CD4-positive, alpha-beta T cell treated with Interleukin-4 for 1 hour (primary cell): ENCODE measurements around the gene CDC42BPA.
"Not testable (repeated sequence)": the region's sequence is repeated elsewhere in the genome, so short reads cannot be mapped to it uniquely, and the experiment has no call there.

ENCODE experiments used
- DNase-seq, 2 donors: peaks; one replicate each; pipeline ENCODE4 v3.0.0-alpha.2; 2020 to 2022

The CDC42BPA gene, protein sequence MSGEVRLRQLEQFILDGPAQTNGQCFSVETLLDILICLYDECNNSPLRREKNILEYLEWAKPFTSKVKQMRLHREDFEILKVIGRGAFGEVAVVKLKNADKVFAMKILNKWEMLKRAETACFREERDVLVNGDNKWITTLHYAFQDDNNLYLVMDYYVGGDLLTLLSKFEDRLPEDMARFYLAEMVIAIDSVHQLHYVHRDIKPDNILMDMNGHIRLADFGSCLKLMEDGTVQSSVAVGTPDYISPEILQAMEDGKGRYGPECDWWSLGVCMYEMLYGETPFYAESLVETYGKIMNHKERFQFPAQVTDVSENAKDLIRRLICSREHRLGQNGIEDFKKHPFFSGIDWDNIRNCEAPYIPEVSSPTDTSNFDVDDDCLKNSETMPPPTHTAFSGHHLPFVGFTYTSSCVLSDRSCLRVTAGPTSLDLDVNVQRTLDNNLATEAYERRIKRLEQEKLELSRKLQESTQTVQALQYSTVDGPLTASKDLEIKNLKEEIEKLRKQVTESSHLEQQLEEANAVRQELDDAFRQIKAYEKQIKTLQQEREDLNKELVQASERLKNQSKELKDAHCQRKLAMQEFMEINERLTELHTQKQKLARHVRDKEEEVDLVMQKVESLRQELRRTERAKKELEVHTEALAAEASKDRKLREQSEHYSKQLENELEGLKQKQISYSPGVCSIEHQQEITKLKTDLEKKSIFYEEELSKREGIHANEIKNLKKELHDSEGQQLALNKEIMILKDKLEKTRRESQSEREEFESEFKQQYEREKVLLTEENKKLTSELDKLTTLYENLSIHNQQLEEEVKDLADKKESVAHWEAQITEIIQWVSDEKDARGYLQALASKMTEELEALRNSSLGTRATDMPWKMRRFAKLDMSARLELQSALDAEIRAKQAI (N-terminal part only)

DNA sequence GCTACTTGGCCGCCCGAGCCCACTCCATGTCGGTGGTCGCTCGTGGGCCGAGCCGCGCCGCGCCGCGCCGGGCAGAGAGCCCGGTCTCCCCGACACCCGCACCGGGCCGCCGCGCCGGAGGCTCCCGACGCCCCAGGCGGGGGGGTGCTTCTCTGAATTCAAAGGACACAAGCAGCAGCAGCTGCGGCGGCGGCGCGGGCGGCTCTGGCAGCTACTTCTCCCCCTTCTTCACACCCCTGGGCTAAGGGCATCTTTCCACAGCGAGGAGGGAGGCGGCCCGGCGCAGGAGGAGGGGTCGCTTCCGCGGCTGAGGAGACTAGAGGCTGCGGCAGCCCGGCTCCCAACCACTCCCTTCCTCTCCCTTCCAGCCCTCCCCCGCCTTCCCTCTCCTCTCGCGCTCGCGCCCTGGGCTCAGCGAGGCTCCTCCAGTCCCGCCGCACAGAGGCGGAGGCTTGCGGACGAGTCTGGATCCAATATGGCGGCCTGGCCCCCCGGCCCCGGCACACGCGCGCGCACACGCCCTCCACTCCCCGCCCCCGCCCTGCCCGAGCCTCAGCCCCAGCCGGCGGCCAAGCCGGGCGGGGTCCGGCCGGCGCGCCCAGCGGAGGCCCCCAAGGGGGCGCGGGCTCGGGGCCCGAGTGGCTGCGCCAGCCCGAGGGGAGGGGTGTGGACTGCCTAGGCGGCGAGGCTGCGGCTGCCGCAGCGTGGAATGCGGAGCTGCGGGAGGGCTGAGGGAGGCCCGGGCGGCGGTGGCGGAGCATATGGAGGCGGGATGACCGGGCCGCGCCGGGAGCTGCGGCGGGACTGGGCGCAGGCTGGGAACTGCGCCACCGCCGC is at the start of gene CDC42BPA:
Gene CDC42BPA, minus strand, starts transcription at position 477 of the 837 bp plus-strand sequence. CDS start 1,310 bp downstream, outside the sequence.
- peak in 1 of 2 donors; percentile 15 for DNase-seq

DNA sequence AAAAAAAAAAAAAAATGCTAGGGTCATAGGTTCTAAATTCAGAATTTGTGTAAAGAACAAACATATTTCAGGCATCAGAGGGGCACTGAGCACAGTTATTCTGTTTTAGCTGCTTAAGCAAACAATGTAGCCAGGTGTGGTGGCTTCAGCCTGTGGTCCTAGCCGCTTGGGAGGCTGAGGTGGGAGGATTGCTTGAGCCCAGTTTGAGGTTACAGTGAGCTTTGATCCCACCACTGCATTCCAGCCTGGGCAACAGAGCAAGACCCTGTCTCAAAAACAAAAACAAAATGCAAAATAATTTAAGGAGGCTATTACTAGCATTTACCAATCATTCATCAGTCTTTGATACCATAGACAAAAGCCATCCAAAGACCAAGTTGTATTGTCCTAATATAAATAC is 49.7 kb upstream of the CDC42BPA start:
- no peak for DNase-seq

DNA sequence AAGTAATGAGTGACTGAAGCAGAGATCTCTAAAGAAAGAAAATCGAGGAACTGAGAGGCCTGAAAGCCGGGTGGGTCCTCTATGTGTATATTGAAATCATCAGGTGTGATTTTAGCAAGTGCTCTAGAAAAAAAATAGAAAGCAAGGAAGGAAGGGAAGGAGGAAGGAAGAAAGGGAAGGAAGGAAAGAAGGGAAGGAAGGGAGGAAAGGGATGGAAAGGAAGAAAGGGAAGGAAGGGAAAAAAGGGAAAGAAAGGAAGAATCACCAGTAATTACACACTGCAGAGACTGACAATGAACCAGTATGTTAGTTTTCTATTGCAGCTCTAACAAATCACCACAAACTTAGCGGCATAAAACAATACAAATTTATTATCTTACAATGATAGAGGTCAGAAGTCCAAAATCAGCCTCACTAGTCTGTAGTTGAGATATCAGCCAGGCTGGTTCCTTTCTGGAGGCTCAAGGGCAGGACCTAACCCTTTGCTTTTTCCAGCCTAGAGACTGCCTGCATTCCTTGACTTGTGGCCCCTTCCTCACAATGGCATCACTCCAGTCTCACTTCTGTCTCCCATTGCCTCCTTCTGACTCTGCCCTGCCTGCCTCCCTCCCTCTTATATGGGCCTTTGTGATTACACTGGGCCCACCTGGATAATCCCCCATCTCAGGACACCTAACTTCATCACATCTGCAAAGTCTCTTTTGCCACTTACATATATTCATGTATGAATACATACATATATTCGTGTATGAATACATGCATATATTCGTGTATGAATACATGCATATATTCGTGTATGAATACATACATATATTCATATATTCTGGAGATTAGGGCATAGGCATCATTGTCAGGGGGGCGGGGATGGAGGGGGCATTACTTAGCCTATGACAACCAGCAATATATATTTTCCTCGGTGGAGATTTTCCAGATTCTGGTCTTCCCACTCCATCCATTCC is 47.5 kb upstream of the CDC42BPA start:
- DNase-seq = no peak

DNA sequence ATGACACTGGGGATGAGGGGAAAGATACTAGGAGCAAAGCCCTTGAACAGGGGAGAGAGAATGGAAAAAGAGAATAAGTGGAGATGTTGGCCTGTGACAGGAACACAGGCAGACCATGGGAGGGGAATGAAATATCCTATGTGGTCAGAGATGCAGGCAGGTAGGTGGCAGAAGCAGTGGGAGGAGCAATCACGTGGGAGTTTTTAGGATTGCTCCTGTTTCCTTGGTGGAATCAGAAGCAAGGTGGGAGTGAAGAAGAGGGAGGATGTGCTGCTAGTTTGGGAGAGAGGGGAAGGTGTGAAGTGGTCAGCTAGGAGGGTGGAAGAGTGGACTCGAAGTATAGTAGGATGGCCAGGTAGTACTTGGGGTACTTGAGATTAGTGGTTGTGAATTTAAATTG is 46.4 kb upstream of the CDC42BPA start:
- DNase-seq = no peak

DNA sequence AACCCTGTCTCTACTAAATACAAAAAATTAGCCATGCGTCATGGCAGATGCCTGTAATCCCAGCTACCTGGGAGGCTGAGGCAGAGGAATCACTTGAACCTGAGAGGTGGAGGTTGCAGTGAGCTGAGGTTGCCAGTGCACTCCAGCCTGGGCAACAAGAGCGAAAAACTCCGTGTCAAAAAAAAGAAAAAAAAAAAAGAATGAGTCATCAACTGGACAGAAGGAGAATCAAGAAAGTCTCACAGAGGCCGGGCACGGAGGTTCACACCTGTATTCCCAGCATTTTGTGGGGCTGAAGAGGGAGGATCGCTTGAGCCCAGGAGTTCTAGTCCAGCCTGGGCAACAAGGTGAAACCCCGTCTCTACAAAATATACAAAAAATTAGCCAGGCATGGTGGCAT is 45.5 kb upstream of the CDC42BPA start:
- no peak for DNase-seq

DNA sequence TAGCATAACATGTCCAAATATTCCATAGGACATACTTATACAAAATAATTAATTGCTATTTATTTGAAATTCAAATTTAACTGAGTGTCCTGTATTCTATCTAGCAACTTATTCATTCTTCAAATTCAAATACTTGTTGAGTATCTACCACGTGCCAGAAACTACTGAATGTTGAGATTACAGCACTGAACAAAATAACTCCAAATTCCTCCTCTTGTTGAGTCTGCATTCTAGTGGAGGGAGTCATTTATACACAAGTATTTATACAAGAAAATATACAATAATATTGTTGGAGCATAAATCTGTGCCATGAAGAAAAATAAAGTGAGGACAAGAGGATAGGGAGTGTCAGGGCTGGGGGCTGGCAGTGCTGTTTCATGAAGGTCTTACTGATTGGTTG is 43.7 kb upstream of the CDC42BPA start:
- no peak for DNase-seq

DNA sequence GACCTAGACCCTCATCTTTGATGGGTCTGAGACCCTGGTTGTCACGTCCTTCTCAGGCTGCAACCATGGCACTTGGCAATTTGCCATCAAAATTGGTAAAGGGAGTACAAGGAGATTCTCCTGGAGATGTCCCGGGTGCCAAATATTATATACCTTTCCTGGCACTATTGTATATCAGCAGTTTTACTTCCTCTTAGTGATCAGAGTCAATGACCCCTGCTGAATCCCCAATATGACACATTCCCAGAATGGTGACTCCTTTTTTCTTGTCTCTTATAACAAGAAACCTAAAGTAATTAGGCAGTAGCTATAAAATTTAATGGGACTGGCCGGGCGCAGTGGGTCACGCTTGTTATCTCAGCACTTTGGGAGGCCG is 39.6 kb upstream of the CDC42BPA start:
- DNase-seq = no peak

DNA sequence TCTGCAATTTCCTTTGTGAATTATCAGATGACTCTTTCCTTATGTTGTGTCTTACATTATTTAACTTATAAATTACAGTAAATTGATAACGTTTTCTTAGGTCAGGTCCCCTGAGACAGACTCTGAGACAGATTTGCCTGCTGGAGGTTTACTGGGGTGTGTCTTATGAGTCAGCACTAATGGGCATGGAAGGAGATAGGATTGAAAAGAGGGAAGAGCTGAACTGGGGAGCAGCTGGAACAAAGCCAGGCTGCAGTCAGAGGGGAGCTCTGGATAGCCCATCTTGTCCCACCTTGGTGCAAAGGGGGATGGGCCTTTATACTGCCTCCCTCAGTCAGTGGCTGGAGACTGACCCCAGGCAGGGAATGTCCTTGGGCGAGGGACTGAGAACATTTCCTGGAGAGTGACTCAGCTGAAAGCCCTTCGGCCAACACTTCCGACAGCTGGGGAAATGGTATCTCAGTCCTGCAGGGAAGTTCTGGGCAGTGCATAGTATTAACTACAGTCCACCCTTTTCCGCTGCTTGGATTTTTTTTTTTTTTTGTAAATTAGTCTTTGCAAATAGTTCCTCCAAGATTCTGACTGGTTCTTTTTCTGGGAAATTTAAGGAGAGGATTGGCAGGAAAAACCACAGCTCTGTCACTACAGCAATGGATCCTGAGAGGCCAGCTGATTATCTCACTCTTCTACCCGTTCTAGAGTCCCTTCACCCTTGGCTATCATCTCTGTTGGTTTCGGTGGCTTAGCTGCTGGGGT is 39.1 kb upstream of the CDC42BPA start:
- DNase-seq = no peak

DNA sequence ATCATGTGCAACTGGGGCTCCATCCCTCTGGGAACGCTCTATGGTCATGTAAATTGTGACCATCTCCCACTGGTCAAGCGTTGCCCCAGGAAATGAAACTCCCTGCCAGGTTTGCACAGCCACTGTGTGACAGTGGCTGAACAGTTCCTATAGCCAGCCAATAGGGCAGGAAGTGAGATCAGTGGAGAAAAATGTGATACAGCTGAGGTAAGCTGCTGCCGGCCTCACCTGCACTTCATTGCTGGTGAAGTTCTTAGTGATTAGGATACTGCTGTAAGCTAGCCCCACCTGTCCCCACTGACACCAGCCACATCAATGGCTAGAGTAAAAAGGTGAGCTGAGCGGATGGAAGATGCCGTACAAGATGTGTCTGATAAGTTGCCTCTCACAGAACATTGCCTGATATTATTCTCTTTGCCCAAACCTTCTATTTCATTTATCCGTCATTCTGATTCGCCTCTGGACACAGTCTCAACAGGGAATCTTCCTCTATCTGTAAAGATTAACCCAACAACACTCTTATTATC is 38.4 kb upstream of the CDC42BPA start:
- DNase-seq = no peak

DNA sequence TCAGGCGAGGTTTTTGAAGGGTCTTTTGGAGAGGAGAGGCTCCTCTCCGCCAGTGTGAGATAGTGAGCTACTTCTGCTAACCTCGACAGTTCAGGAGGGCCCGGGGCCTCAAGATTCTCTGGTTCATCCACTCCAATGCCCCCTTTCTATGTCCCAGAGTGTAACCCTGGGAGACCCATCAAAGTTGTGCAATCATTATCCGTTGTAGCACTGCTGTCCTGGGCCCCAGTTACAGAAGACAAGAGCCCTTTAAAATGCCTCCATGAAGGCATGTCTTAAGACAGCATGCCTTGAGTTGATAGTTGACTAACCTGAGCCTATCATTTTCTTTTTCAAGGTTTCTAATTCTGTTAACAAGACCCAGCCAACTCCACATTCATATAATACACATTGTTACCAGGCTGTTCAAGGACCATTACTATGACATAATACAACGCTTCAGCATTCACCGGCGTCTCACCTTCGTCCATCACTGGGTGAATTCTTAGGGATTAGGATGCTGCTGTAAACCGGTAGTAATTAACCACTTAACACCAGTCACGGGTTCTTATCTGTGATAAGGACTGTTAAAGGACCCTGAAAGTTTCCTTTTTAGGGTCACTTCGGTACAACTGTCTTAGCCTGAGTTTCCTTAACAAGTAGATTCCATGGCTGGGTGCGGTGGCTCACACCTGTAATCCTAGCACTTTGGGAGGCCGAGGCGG is 37.4 kb upstream of the CDC42BPA start:
- no peak for DNase-seq

DNA sequence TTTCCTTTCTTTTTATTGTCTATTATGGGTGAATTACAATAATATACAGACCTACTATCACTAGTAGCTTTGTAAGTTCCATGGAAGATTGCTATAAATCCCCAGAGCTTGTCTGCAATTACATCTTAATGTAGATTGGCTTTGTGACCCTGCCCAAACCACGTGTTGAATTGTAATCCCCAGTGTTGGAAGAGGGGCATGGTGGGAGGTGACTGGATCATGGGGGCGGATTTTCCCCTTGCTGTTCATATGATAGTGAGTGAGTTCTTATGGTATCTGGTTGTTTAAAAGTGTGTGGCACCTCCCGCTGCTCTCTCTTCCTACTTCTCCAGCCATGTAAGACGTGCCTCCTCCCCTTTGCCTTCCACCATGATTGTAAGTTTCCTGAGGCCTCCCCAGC is 34.9 kb upstream of the CDC42BPA start:
- DNase-seq = no peak

DNA sequence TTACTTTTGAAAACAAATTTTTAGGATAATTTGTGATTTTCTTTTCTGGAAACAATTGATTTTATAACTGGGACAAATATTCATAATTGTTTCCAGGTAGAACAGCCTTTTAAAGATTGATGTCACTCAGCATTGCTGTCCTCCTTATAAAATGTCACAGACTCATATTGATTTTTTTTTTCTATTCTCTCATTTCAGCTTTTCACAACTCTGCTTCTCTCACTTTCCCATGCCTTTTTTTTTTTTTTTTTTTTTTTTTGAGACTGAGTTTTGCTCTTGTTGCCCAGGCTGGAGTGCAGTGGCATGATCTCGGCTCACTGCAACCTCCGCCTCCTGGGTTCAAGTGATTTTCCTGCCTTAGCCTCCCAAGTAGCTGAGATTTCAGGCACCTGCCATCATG is 33.9 kb upstream of the CDC42BPA start:
- DNase-seq = not testable (repeated sequence)

DNA sequence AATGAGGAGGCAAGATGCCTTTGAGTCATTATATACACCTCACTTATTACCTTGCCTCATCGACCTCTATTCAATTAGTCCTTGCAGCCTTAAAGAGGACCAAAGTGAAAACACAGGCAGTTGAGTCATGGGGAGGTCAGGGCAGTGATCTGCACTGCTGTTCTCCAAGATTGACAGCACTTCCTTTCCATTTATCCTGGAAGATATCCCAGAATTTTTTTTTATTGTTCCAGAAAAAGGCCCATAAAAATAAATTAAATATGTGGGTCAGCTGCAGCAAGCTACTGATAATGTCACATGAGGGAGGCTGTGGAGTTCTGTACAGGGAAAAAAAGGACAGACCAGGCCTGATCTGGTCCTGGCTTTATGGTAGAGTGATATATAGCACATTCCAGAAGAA is 33.2 kb upstream of the CDC42BPA start:
- DNase-seq = no peak

DNA sequence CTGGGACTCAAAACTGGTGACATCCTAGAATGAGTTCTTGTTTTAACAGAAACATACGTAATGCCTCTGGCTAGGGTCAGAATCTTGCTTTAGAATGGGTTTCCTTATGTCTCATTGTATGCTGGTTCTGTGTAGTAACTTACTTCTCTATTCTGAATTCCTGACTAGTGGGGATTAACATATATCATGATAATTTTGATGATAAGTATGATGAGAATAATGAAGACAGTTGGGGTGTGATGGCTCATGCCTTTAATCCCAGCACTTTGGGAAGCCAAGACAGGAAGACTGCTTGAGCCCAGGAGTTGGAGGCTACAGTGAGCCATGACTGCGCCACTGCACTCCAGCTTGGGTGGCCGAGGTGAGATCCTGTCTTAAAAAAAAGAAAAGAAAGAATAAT is 31.7 kb upstream of the CDC42BPA start:
- DNase-seq = no peak

DNA sequence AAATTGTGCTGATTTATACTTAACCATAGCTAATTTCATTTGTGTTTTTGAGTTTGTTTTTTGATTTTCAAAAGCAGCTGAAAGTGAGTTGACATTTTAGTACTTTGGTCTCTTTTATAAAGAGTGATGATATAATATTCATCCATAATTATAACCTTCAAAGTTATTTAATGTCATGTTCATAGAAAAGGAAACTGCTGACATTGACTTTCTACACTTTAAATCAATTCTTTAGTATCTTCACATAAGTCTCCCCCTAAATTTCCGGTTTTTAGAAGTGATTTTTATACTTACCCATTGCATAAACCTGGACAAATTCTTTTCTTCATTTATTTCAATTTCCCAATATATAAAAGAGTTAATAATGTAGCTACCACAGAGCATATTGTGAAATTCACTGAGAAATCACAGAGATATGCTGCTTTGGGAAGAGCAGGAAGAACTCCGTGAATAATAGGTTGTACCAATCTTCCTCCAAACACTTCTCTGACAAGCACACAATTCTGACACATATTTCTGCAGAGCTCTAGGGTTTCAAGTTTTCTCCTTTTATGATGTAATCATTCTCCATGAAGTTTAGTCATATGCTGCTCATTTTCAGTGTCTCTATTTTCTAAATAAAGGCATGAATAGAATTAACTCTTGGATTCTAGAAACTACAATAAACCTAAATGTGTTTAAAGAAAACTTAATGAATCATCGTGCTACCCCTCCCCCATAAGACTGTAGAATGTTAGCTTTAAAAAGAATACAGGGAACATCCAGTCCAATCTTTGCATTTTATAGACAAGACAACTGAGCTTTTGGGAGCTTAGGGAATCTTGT is 25.6 kb upstream of the CDC42BPA start:
- DNase-seq = no peak

DNA sequence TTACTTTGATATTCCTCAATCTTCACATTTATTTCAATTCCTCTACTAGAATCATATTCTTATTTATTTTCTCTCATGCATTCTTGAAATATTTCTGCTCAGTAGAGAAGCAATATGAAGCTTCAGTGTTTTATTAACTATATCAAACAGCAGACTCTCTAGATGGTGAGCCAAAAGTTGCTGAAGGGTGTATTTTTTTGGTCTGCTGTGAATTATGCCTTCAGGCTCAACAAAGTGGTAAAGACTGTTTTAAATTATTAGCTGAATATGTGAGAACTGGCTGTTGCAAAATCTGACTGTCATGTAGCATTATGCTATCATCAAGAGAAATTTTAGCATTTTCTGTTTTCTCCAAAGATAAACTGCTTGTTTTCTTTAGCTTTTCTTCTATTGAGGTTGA is 24.9 kb upstream of the CDC42BPA start:
- no peak for DNase-seq

DNA sequence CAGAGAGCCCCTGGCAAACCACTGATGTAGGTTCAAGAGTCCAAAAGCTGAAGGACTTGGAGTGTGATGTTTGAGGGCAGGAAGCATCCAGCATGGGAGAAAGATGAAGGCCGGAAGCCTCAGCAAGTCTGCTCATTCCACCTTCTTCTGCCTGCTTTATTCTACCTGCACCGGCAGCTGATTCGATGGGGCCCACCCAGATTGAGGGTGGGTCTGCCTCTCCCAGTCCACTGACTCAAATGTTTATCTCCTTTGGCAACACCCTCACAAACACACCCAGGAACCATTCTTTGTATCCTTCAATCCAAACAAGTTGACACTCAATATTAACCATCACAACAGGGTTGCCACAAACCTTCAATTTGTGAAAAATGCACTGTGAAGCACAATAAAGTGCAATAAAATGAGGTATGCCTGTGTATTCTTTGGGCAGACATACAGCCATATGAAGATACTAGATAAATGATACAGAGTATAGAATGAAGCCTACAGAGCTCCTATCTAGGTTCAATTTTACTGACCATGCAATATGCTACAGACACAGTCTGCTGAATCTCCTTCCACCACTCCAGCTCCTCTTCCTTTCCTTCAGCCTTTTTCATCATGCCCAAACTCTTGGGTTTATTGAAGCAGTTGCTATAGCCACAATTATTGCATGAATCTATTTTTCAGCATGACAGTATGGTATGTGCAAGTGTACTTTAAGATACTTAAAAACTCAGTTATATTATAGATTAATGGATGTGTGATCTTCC is 24.0 kb upstream of the CDC42BPA start:
- no peak for DNase-seq

DNA sequence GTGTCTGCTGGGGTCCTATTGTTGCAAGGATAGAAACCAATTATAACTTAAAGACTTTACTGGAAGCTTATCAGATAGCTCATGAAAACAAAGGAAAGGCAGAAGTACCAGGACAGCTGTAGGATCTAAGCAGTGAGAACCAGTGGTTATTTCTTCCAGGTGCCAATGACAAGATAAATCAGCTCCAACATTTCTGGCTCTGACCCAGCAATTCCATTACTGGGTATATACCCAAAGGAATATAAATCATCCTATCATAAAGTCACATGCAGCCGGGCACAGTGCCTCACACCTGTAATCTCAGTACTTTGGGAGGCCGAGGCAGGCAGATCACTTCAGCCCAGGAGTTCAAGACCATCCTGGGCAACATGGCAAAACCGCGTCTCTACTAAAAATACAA is 17.8 kb upstream of the CDC42BPA start:
- DNase-seq = not testable (repeated sequence)
